ENCODE results near the gene GABRR2.

GRCh38 chr6:89284081-89284480 is 31.0 kb downstream of the GABRR2 start:
- TF ChIP-seq POLR2A (IDR thresholded peaks at IDR 0.05) (no peak), CTCF (IDR thresholded peaks at IDR 0.05) (no peak), POLR2AphosphoS5 (IDR thresholded peaks at IDR 0.05; ENCODE audit: insufficient read depth in 1 of 2, low read depth in 1 of 2) (no peak)

All from vagina (tissue), 2 donors.